Pulmonary artery endothelial cell (primary cell): ENCODE data around the gene SH3BGRL. TPM values are rescaled to one million over a fixed set of nuclear protein-coding genes. Genes with fewer than 3 reads are reported as not detected.

Experiments
- total RNA-seq: library from RNA; depleted of rRNA; stranded (reverse); fragments of >200 nt; gene quantifications from 2 replicates; pipeline ENCODE4 v1.2.3, GENCODE V29; 2014

The SH3BGRL gene
- total RNA-seq, 1 donor from 2014 or later: 35.0 TPM

Other genes with a start within 250 kb of the SH3BGRL start
- 1.6 and 2.0 TPM in 2 replicates for gene HMGN5, start 189 bp upstream of the SH3BGRL start, total RNA-seq